Measurements from ENCODE around the gene CYP27C1.

CYP27C1 gene

DNA sequence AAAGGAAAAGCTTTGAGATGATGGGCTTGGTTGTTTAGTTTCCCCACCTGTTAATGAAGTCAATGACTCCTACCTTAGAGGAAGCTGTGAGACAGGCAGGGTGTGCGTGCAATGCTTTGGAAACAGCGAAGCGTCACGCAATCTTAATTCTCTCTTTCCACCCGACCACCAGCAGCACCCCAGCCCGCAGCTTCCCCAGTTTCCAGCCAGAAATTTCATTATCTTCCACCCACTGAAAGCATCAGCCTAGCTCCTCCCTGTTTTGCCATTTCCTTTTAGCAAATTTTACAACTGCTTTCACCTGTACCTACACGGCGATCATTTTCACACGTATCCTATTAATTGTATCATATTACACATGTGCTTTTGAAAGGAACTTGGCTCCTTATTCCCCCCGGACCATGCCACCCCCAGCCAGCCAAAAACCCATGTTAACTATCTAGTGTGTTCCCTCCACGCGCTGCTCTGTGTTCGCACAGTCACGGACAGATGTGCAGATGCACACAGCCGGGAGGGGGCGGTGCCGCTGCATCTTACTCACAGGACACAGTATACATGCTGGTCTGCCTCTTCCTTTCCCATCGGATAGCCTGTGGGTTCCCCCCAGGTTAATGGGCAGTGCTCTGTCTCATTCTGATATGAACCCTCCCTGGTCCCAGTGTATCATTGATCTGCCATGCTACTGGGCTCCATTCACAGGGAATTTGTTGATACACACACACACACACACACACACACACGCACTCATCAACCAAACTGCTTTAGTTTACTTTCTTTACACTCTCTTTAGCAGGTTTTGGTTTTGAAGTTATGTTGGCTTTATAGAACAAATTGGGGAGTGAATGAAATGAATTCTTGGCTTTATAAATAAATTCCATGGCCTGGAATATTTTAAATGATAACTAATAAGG lies 22.4 kb downstream of the CYP27C1 start:
- H3K4me1 ChIP-seq (ENCODE audit: low read length): peaks cover 5% of the 10 kb centered on the region; the same call in 1 of the 2 replicates
- no peaks in the 10 kb centered on the region for H4K20me1 ChIP-seq (ENCODE audit: insufficient read depth, low read length)
- H3K27me3 ChIP-seq (ENCODE audit: low read depth, low read length): peaks cover 6% of the 10 kb centered on the region
- H3K4me3 ChIP-seq (ENCODE audit: low read length): peak overlapping the region; percentile 77
- H3K4me2 ChIP-seq (ENCODE audit: low read length): peak overlapping the region; percentile 93
- H3K79me2 ChIP-seq (ENCODE audit: low read length): no peaks in the 10 kb centered on the region
- peak overlapping the region; percentile 81 for H2AFZ ChIP-seq (ENCODE audit: low read depth, low read length)
- no peaks in the 10 kb centered on the region for H3K36me3 ChIP-seq (replicated peaks; ENCODE audit: low read depth, low read length)
- no peaks in the 10 kb centered on the region for H3K9me3 ChIP-seq (ENCODE audit: insufficient read depth, low read length)
- TF ChIP-seq EZH2phosphoT487 (IDR thresholded peaks at IDR 0.05; ENCODE audit: low read depth): no peak
- TF ChIP-seq, protein P1, sequence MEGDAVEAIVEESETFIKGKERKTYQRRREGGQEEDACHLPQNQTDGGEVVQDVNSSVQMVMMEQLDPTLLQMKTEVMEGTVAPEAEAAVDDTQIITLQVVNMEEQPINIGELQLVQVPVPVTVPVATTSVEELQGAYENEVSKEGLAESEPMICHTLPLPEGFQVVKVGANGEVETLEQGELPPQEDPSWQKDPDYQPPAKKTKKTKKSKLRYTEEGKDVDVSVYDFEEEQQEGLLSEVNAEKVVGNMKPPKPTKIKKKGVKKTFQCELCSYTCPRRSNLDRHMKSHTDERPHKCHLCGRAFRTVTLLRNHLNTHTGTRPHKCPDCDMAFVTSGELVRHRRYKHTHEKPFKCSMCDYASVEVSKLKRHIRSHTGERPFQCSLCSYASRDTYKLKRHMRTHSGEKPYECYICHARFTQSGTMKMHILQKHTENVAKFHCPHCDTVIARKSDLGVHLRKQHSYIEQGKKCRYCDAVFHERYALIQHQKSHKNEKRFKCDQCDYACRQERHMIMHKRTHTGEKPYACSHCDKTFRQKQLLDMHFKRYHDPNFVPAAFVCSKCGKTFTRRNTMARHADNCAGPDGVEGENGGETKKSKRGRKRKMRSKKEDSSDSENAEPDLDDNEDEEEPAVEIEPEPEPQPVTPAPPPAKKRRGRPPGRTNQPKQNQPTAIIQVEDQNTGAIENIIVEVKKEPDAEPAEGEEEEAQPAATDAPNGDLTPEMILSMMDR (IDR thresholded peaks at IDR 0.05; ENCODE audit: low read depth, low read length): peak; percentile 87
- no peak overlapping the region for H3K27ac ChIP-seq (ENCODE audit: low read length)
- H3K9ac ChIP-seq (ENCODE audit: low read length): 0 out of 2 replicates have a peak overlapping the region, but pooled peaks have one; percentile 34

DNA sequence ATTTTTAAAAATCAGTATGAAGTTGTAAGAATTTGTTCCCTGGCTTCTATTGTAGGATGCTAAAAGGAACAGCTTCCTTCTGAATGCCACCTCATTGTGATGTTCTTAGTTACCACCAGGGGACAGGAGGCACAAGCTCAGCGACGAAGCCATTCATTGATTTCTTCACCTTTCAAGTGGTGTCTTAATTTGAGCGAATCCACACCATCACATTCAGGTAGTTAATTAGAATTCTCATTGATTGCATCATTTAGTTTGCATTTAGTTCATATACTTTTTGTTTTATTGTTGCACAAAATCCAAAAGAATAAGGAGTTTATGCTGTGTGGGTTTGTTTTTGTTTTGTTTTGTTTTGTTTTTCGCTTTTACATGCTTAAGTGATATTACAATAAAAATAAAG lies 23.1 kb downstream of the CYP27C1 start:
- H4K20me1 ChIP-seq (ENCODE audit: insufficient read depth, low read length): no peaks in the 10 kb centered on the region
- H3K79me2 ChIP-seq (ENCODE audit: low read length): no peaks in the 10 kb centered on the region
- TF ChIP-seq, protein P1 (IDR thresholded peaks at IDR 0.05; ENCODE audit: low read depth, low read length): peak; percentile 54
- TF ChIP-seq EZH2phosphoT487 (IDR thresholded peaks at IDR 0.05; ENCODE audit: low read depth): no peak
- peak overlapping the region; percentile 77 for H3K4me3 ChIP-seq (ENCODE audit: low read length)
- H3K9ac ChIP-seq (ENCODE audit: low read length): no peak overlapping the region
- H3K27me3 ChIP-seq (ENCODE audit: low read depth, low read length): peaks cover 6% of the 10 kb centered on the region
- H3K4me1 ChIP-seq (ENCODE audit: low read length): peaks cover 5% of the 10 kb centered on the region; the same call in 1 of the 2 replicates
- H3K36me3 ChIP-seq (replicated peaks; ENCODE audit: low read depth, low read length): no peaks in the 10 kb centered on the region
- H3K9me3 ChIP-seq (ENCODE audit: insufficient read depth, low read length): no peaks in the 10 kb centered on the region
- H3K27ac ChIP-seq (ENCODE audit: low read length): no peak overlapping the region
- 0 out of 2 replicates have a peak overlapping the region, but pooled peaks have one; percentile 81 for H2AFZ ChIP-seq (ENCODE audit: low read depth, low read length)
- H3K4me2 ChIP-seq (ENCODE audit: low read length): peak overlapping the region; percentile 93

DNA sequence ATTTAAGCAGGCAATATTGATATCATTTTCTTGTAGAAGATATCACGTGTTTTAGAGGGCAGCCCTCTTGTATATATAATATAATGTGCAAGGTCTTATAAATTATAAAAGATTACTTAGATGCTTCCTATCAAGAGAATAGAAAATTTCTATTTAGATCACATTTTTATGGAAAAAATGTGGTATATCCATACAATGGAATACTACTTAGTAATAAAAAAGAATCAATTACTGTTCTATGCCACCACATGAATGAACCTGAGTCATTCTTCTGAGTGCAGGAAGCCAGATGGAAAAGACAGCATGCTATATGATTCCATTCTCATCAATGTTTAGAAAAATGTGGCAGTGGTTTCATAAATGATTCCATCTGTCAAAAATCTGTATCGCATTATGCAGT lies 23.6 kb downstream of the CYP27C1 start:
- no peaks in the 10 kb centered on the region for H3K9me3 ChIP-seq (ENCODE audit: insufficient read depth, low read length)
- peaks cover 5% of the 10 kb centered on the region; the same call in 1 of the 2 replicates for H3K4me1 ChIP-seq (ENCODE audit: low read length)
- H3K9ac ChIP-seq (ENCODE audit: low read length): no peak overlapping the region
- H3K79me2 ChIP-seq (ENCODE audit: low read length): no peaks in the 10 kb centered on the region
- H3K27me3 ChIP-seq (ENCODE audit: low read depth, low read length): peaks cover 6% of the 10 kb centered on the region
- H3K36me3 ChIP-seq (replicated peaks; ENCODE audit: low read depth, low read length): no peaks in the 10 kb centered on the region
- no peak overlapping the region for H3K27ac ChIP-seq (ENCODE audit: low read length)
- no peak for TF ChIP-seq EZH2phosphoT487 (IDR thresholded peaks at IDR 0.05; ENCODE audit: low read depth)
- TF ChIP-seq, protein P1 (IDR thresholded peaks at IDR 0.05; ENCODE audit: low read depth, low read length): no peak
- H3K4me2 ChIP-seq (ENCODE audit: low read length): no peak overlapping the region
- H2AFZ ChIP-seq (ENCODE audit: low read depth, low read length): no peak overlapping the region
- no peak overlapping the region for H3K4me3 ChIP-seq (ENCODE audit: low read length)
- H4K20me1 ChIP-seq (ENCODE audit: insufficient read depth, low read length): no peaks in the 10 kb centered on the region
